Right atrium auricular region (tissue), 2 donors: ENCODE results near the gene SDE2. TPM values are rescaled to one million over a fixed set of nuclear protein-coding genes. Genes with fewer than 3 reads are reported as not detected.
"Not testable (repeated sequence)": the region's sequence is repeated elsewhere in the genome, so short reads cannot be mapped to it uniquely, and the experiment has no call there.

Experiments
- DNase-seq: peaks from one replicate; pipeline ENCODE4 v3.0.0-alpha.2; 2019; ENCODE audit warnings: low spot score
- H3K27ac ChIP-seq, 2 donors: fragments of 200-600 bp; sonication (generic); 1 replicate in 1 of 2; 2 replicates in 1 of 2; pipeline ENCODE4 v1.5.1; 2016 to 2019
- H3K27me3 ChIP-seq, 2 donors: fragments of 200-600 bp; sonication (generic); one replicate each; pipeline versions ENCODE4 v1.5.1 to v1.6.0; 2017 to 2019
- H3K36me3 ChIP-seq: fragments of 200-600 bp; sonication (generic); one replicate; pipeline ENCODE4 v1.5.1; 2016
- H3K4me1 ChIP-seq, 2 donors: fragments of 200-600 bp; sonication (generic); one replicate each; pipeline versions ENCODE4 v1.5.1 to v1.6.0; 2017 to 2019
- H3K4me3 ChIP-seq, 2 donors: fragments of 200-600 bp; sonication (generic); 1 replicate in 1 of 2; 2 replicates in 1 of 2; pipeline ENCODE4 v1.5.1; 2017 to 2019; ENCODE audit warnings: mild to moderate bottlenecking in 1 of 2, moderate library complexity in 1 of 2
- H3K9me3 ChIP-seq, 2 donors: fragments of 200-600 bp; sonication (generic); one replicate each; pipeline ENCODE4 v1.5.1; 2019
- total RNA-seq, 2 donors: library from RNA; depleted of rRNA; stranded (reverse); fragments of >200 nt; gene quantifications; one replicate each; pipeline ENCODE4 v1.1.0, GENCODE V29; 2016
- TF ChIP-seq, protein P1 (sequence below), 2 donors: fragments of 200-600 bp; sonication (generic); IDR thresholded peaks; one replicate each; pipeline ENCODE4 v1.5.1; 2019; ENCODE audit warnings: antibody characterized with exemption in 2 of 2

The SDE2 gene
- total RNA-seq, 2 donors from 2014 or later: 15.5 to 16.3 TPM

- Histone ChIP-seq H3K9me3 (no peaks in the 10 kb centered on the region), H3K27me3 (no peaks in the 10 kb centered on the region), H3K4me1 (peaks cover 0 to 15% of the 10 kb centered on the region in 2 donors), H3K4me3 (no peak within 1 kb of the TSS), H3K27ac (peak within 1 kb of the TSS; percentile 37 to 46), H3K36me3 (no peaks in the 10 kb centered on the region)
- TF ChIP-seq, protein P1, sequence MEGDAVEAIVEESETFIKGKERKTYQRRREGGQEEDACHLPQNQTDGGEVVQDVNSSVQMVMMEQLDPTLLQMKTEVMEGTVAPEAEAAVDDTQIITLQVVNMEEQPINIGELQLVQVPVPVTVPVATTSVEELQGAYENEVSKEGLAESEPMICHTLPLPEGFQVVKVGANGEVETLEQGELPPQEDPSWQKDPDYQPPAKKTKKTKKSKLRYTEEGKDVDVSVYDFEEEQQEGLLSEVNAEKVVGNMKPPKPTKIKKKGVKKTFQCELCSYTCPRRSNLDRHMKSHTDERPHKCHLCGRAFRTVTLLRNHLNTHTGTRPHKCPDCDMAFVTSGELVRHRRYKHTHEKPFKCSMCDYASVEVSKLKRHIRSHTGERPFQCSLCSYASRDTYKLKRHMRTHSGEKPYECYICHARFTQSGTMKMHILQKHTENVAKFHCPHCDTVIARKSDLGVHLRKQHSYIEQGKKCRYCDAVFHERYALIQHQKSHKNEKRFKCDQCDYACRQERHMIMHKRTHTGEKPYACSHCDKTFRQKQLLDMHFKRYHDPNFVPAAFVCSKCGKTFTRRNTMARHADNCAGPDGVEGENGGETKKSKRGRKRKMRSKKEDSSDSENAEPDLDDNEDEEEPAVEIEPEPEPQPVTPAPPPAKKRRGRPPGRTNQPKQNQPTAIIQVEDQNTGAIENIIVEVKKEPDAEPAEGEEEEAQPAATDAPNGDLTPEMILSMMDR (IDR thresholded peaks at IDR 0.05): no peak
- DNase-seq: no peak
Observed at GRCh38 chr1:225941187-225941941, 57.8 kb downstream of the SDE2 start, which contains the start of gene LEFTY2. Gene LEFTY2 (minus strand): TSS chr1:225941220. CDS start chr1:225941140, 80 bp downstream.

GRCh38 chr1:225940385-225941151 lies 58.6 kb downstream of the SDE2 start:
- Histone ChIP-seq H3K27me3 (no peaks in the 10 kb centered on the region), H3K4me1 (peaks cover 0 to 15% of the 10 kb centered on the region in 2 donors), H3K9me3 (no peaks in the 10 kb centered on the region), H3K4me3 (no peak overlapping the region), H3K27ac (peak overlapping the region; percentile 37 to 46), H3K36me3 (no peaks in the 10 kb centered on the region)
- TF ChIP-seq, protein P1 (IDR thresholded peaks at IDR 0.05): no peak
- no peak for DNase-seq

DNA sequence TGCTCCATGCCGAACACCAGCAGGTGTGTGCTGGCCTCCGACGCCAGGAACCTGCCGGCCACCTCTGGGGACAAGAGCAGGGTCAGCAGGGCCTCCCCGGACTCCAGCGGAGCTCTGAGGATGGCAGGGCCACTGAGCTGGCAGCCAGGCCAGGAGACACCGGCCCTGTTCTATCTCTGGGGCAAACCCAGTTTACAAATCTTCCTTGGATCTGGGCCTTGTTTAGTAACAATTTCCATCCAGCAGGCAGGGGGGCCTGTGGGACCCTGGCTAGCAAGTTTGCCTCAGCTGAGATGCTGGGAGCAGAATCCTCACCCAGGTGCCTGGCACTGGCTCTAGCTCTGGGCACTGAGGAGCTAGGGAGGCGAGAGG lies 59.2 kb downstream of the SDE2 start:
- not testable (repeated sequence) for H3K27ac ChIP-seq, H3K27me3 ChIP-seq, DNase-seq, H3K9me3 ChIP-seq, H3K36me3 ChIP-seq
- peak overlapping the region in 1 of 2 donors; percentile 17 for H3K4me3 ChIP-seq
- peaks cover 0 to 15% of the 10 kb centered on the region in 2 donors for H3K4me1 ChIP-seq

- DNase-seq, H3K9me3 ChIP-seq, H3K27ac ChIP-seq, H3K27me3 ChIP-seq, H3K36me3 ChIP-seq: not testable (repeated sequence)
- peak overlapping the region in 1 of 2 donors; percentile 17 for H3K4me3 ChIP-seq
- peaks cover 0 to 15% of the 10 kb centered on the region in 2 donors for H3K4me1 ChIP-seq
Observed at GRCh38 chr1:225939097-225939938, 59.8 kb downstream of the SDE2 start.

DNA sequence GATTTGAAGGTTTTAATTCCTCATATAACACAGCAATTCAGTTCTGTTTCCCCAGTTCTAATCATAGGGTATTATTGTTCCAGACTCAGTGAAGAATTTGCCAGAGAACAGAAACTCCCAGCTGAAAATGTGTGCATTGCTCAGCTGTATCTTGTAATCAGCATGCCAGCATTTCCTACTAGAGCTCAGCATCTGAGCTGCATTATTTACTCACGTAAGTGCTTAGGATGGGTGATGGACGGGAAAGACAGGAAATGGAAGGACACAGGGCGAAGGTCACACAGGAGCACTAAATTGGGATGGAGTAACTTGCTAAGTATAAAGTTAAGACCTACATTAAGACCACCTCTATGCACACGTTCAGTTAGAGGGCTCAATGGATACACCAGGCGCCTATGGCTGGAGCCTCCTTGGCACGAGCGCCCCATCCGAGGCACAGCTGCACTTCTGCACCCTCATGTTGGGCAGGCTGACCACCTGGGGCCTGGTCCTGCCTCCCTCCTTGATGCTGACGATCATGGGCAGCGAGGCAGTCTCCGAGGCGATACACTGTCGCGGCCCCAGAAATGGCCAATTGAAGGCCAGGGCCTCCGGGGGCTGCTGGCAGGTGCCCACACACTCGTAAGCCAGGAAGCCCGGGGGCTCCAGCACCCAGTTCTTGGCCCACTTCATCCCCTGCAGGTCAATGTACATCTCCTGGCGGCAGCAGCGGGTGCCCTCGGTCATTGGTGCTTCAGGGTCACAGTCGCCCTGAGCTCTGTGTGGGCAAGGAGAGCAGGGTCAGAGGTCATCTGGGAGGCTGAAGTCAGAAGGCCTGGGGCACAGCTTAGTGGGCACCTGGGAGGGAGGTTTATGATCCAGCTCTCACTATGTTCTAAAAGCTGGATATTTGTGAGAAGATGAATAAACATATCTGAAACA lies 61.8 kb downstream of the SDE2 start:
- no peak for DNase-seq
- peaks cover 0 to 15% of the 10 kb centered on the region in 2 donors for H3K4me1 ChIP-seq
- TF ChIP-seq, protein P1 (IDR thresholded peaks at IDR 0.05): no peak
- H3K9me3 ChIP-seq: no peaks in the 10 kb centered on the region
- no peak overlapping the region for H3K27ac ChIP-seq
- no peaks in the 10 kb centered on the region for H3K27me3 ChIP-seq
- H3K4me3 ChIP-seq: no peak overlapping the region
- H3K36me3 ChIP-seq: no peaks in the 10 kb centered on the region

DNA sequence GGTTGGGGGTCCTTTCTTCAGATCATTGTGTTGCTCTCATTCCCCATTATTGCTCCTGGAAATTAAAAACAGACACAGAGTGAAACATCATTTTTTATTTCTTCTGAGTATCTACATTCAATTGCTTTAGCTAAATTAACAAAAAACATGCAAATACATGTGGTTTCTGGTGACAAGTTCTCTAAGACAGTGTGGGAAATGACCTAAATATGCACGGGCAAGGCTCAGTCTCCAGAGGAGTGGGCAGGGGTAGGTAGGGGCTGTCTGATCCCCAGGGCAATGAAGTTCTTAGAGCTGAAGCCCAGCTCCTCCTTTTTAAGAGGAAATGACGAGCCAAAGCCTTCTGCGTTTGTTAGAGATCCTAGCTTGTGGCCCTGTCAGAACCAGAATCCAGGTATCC lies 62.6 kb downstream of the SDE2 start:
- Histone ChIP-seq H3K9me3 (no peaks in the 10 kb centered on the region), H3K4me3 (no peak overlapping the region), H3K36me3 (no peaks in the 10 kb centered on the region), H3K27me3 (no peaks in the 10 kb centered on the region), H3K27ac (no peak overlapping the region), H3K4me1 (peaks cover 0 to 12% of the 10 kb centered on the region in 2 donors)
- TF ChIP-seq, protein P1 (IDR thresholded peaks at IDR 0.05): no peak
- DNase-seq: no peak

DNA sequence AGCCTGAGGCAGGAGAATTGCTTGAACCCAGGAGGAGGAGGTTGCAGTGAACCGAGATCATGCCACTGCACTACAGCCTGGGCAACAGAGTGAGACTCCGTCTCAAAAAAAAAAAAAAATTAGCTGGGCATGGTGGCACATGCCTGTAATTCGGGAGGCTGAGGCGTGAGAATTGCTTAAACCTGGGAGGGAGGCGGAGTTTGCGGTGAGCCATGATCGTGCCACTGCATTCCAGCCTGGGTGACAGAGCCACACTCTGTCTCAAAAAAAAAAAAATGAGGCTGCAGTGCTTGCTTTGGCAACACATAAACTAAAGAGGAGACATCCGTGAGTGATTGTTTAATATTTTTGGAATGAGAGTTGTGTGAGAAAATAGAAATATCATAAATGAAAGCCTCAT lies 63.1 kb downstream of the SDE2 start:
- H3K27ac ChIP-seq, DNase-seq, H3K4me1 ChIP-seq, H3K9me3 ChIP-seq, H3K27me3 ChIP-seq, H3K4me3 ChIP-seq, H3K36me3 ChIP-seq: not testable (repeated sequence)
